HepG2 (cell line): ENCODE measurements around the gene ANKRD27. TPM values are rescaled to one million over a fixed set of nuclear protein-coding genes. Genes with fewer than 3 reads are reported as not detected.

Source experiments
- ATAC-seq: fragments of 200-7000 bp; cut with Tn5 transposase; 3 replicates; pipeline ENCODE4 v1.9.1; 2020; ENCODE audit warnings: mild to moderate bottlenecking, moderate library complexity
- BruUV-seq: library from RNA; stranded (reverse); fragments of 400-500 nt; replicated peaks from 2 replicates; lab custom pipeline; 2021; lab: Mats Ljungman, UMichigan
- CTCF ChIA-PET: fragments of 300-600 bp; formaldehyde crosslinking; extraction: SDS; loops from one replicate; lab custom pipeline; 2021; ENCODE audit warnings: low total read pairs, inconsistent platforms, low intra/inter-chr PET ratio; lab: Yijun Ruan, JAX
- POLR2A ChIA-PET: fragments of 350-600 bp; sonication (Branson Sonifier 250); formaldehyde crosslinking; loops from one replicate; lab custom pipeline; 2020; ENCODE audit warnings: antibody characterized with exemption, inconsistent platforms; lab: Yijun Ruan, JAX
- DNase-seq: peaks from one replicate; pipeline ENCODE4 v3.0.0-alpha.2; 2015; ENCODE audit warnings: low spot score
- FAIRE-seq: peaks from 3 replicates; lab custom pipeline; 2011; peaks lifted over from hg19 to GRCh38; lab: Jason Lieb, UNC
- H2AFZ ChIP-seq: one replicate; pipeline ENCODE4 v1.6.1; 2011; ENCODE audit warnings: low read length, inconsistent platforms
- H3K27ac ChIP-seq: fragments of 300-600 bp; 3 replicates; pipeline ENCODE4 v1.8.0; 2011; ENCODE audit warnings: mixed run types, mild to moderate bottlenecking, mixed read lengths, low read length, inconsistent platforms; ENCODE audit not compliant: insufficient read depth; ENCODE audit errors: extremely low read length
- H3K27me3 ChIP-seq, 2 experiments: fragments of 200-600 bp in 1 of 2; 2 replicates in 1 of 2; 3 replicates in 1 of 2; pipeline versions ENCODE4 v1.6.0 to v1.8.0; 2011; ENCODE audit warnings: low read length in 2 of 2, mild to moderate bottlenecking in 2 of 2, moderate library complexity in 2 of 2, inconsistent platforms in 1 of 2; ENCODE audit not compliant: insufficient read depth in 2 of 2, control insufficient read depth in 1 of 2
- H3K36me3 ChIP-seq, 2 experiments: fragments of 200-600 bp in 1 of 2; replicated peaks in 1 of 2; 2 replicates in 1 of 2; 3 replicates in 1 of 2; pipeline versions ENCODE4 v1.5.1 to v1.8.0; 2011; ENCODE audit warnings: low read length in 2 of 2, inconsistent platforms in 1 of 2; ENCODE audit not compliant: insufficient read depth in 2 of 2, control insufficient read depth in 1 of 2
- H3K4me1 ChIP-seq: 2 replicates; pipeline ENCODE4 v1.5.1; 2012; ENCODE audit warnings: low read length, inconsistent platforms; ENCODE audit not compliant: insufficient read depth
- H3K4me2 ChIP-seq: 2 replicates; pipeline ENCODE4 v1.6.0; 2011; ENCODE audit warnings: low read depth, low read length, inconsistent platforms
- H3K4me3 ChIP-seq, 3 experiments: fragments of 200-600 bp in 1 of 3; sonication (generic), shearing (Covaris generic) in 1 of 3; replicated peaks in 1 of 3; 2 replicates each; pipeline ENCODE4 v1.5.1; 2011 to 2016; ENCODE audit warnings: low read length in 3 of 3, inconsistent platforms in 2 of 3, low read depth in 2 of 3, mild to moderate bottlenecking in 2 of 3, control low read depth in 1 of 3, mixed read lengths in 1 of 3; ENCODE audit not compliant: insufficient read depth in 1 of 3
- H3K79me2 ChIP-seq: one replicate; pipeline ENCODE4 v1.6.1; 2011; ENCODE audit warnings: low read length, inconsistent platforms; ENCODE audit not compliant: insufficient read depth
- H3K9ac ChIP-seq: 2 replicates; pipeline ENCODE4 v1.6.0; 2011; ENCODE audit warnings: mild to moderate bottlenecking, low read depth, low read length, inconsistent platforms; ENCODE audit not compliant: insufficient read depth
- H3K9me3 ChIP-seq: 2 replicates; pipeline ENCODE4 v1.5.1; 2012; ENCODE audit warnings: mild to moderate bottlenecking, low read length
- H4K20me1 ChIP-seq: 2 replicates; pipeline ENCODE4 v1.6.0; 2011; ENCODE audit warnings: inconsistent platforms, mild to moderate bottlenecking, low read length, moderate library complexity; ENCODE audit not compliant: insufficient read depth
- CREB3 ChIP-seq: sonication (generic); formaldehyde crosslinking; IDR thresholded peaks from 2 replicates; pipeline ENCODE4 v1.5.0; 2020; ENCODE audit warnings: missing genetic modification reagents
- HMG20B ChIP-seq: conservative IDR thresholded peaks from 2 replicates; pipeline ENCODE4 v1.6.1; 2016; ENCODE audit warnings: missing genetic modification reagents, missing compliant biosample characterization
- IRF2 ChIP-seq: IDR thresholded peaks from 2 replicates; pipeline ENCODE4 v1.6.1; 2018; ENCODE audit warnings: missing genetic modification reagents, missing compliant biosample characterization
- NKX3-1 ChIP-seq: sonication (generic); formaldehyde crosslinking; IDR thresholded peaks from 2 replicates; pipeline ENCODE4 v1.5.0; 2020; ENCODE audit warnings: missing genetic modification reagents
- ZBTB21 ChIP-seq: sonication (generic); formaldehyde crosslinking; IDR thresholded peaks from 2 replicates; pipeline ENCODE4 v1.4.0; 2020; ENCODE audit warnings: missing genetic modification reagents
- ZBTB7A ChIP-seq: sonication (generic); formaldehyde crosslinking; IDR thresholded peaks from 2 replicates; pipeline ENCODE4 v1.8.0; 2022; ENCODE audit warnings: mild to moderate bottlenecking, missing genetic modification reagents
- ZNF232 ChIP-seq: sonication (generic); formaldehyde crosslinking; IDR thresholded peaks from 2 replicates; pipeline ENCODE4 v1.4.0; 2020; ENCODE audit warnings: missing genetic modification reagents, borderline replicate concordance
- ZNF282 ChIP-seq: fragments of 450-650 bp; IDR thresholded peaks from 2 replicates; pipeline ENCODE4 v1.6.1; 2018; ENCODE audit not compliant: partially characterized antibody
- ZNF713 ChIP-seq: sonication (generic); formaldehyde crosslinking; IDR thresholded peaks from 2 replicates; pipeline ENCODE4 v1.4.0; 2020; ENCODE audit warnings: mild to moderate bottlenecking, missing genetic modification reagents
- ZSCAN25 ChIP-seq: sonication (generic); formaldehyde crosslinking; IDR thresholded peaks from 2 replicates; pipeline ENCODE4 v1.8.0; 2022; ENCODE audit warnings: mild to moderate bottlenecking, missing genetic modification reagents
- WGBS: methylation state at CpG from one replicate; pipeline ENCODE4 v1.1.6; 2017; ENCODE audit warnings: low lambda C conversion rate; 5-methylcytosine and 5-hydroxymethylcytosine counted together
- in situ Hi-C: cut with HindIII; loops from 2 replicates; pipeline ENCODE4 v1.10.0; 2017; ENCODE audit warnings: low pct_unique_long_range_greater_than_20kb; ENCODE audit not compliant: extremely low pct_ligation_motif_present
- intact Hi-C: fragments of 100-400 bp; cut with micrococcal nuclease; formaldehyde crosslinking; loops from one replicate; pipeline ENCODE4 v1.10.0; 2022; ENCODE audit not compliant: unreplicated experiment
- polyA plus RNA-seq, 8 experiments: library from polyadenylated mRNA; depleted of rRNA in 3 of 8; stranded (reverse) in 7 of 8; unstranded in 1 of 8; fragments of >200 nt; fragmentation: Illumina TruSeq in 4 of 8; extraction: Trizol in 4 of 8; gene quantifications; 2 replicates each; pipeline versions ENCODE4 v1.2.1 to v1.2.3, GENCODE V29; 2011 to 2016; ENCODE audit warnings: low read depth in 4 of 8, missing spikeins in 1 of 8, mixed read lengths in 1 of 8; ENCODE audit not compliant: insufficient read depth in 1 of 8
- total RNA-seq, 5 experiments: library from RNA; depleted of rRNA; stranded (reverse); fragments of >200 nt; fragmentation: Illumina TruSeq; extraction: Trizol; gene quantifications; 2 replicates each; pipeline ENCODE4 v1.2.3, GENCODE V29; 2016; ENCODE audit warnings: low read depth in 1 of 5
- TF ChIP-seq, protein P1 (sequence below): sonication (generic); formaldehyde crosslinking; IDR thresholded peaks from 2 replicates; pipeline ENCODE4 v1.8.0; 2023; ENCODE audit warnings: mild to moderate bottlenecking, missing genetic modification reagents

The ANKRD27 gene
- total and polyA plus RNA-seq, 2 of the 13 experiments (the other 11 are each of a cell fraction or from before 2014, with no cell fraction given) = 22.2 to 23.7 TPM

GRCh38 chr19:32566246-32566830 lies 108.6 kb downstream of the ANKRD27 start:
- DNase-seq (no peak), FAIRE-seq (no peak), ATAC-seq (no peak)
- Histone ChIP-seq H3K4me1 (no peaks in the 10 kb centered on the region), H3K36me3 (no peaks in the 10 kb centered on the region), H3K27ac (no peak overlapping the region), H3K4me2 (no peak overlapping the region), H3K27me3 (no peaks in the 10 kb centered on the region), H2AFZ (no peak overlapping the region), H3K9ac (no peak overlapping the region), H3K4me3 (no peak overlapping the region), H3K9me3 (no peaks in the 10 kb centered on the region), H3K79me2 (no peaks in the 10 kb centered on the region), H4K20me1 (no peaks in the 10 kb centered on the region)
- in situ Hi-C loops = loop anchor here (10.0 kb wide), 2 partner anchors 272 to 1892 kb away; no protein-coding TSS in a partner anchor
- TF ChIP-seq ZBTB21 (CRISPR knock-in tag) (no peak), CREB3 (CRISPR knock-in tag) (no peak), ZBTB7A (no peak), ZNF713 (CRISPR knock-in tag) (no peak), HMG20B (CRISPR knock-in tag) (no peak), IRF2 (CRISPR knock-in tag) (no peak), NKX3-1 (CRISPR knock-in tag) (no peak), ZNF232 (CRISPR knock-in tag) (no peak), ZNF282 (no peak), ZSCAN25 (CRISPR knock-in tag) (no peak)
- TF ChIP-seq, protein P1, sequence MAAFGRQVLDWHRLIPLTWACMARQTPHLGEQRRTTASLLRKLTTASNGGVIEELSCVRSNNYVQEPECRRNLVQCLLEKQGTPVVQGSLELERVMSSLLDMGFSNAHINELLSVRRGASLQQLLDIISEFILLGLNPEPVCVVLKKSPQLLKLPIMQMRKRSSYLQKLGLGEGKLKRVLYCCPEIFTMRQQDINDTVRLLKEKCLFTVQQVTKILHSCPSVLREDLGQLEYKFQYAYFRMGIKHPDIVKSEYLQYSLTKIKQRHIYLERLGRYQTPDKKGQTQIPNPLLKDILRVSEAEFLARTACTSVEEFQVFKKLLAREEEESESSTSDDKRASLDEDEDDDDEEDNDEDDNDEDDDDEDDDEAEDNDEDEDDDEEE (CRISPR knock-in tag) = no peak
- POLR2A ChIA-PET = no interaction called here
- intact Hi-C loops = no loop called here
- no TSS peak for BruUV-seq
- 16% methylated on average over 5 of the region's 5 CpGs for WGBS
- CTCF ChIA-PET = no interaction called here
